ENCODE measurements around the gene SLC22A17.
"Not testable (repeated sequence)": the region's sequence is repeated elsewhere in the genome, so short reads cannot be mapped to it uniquely, and the experiment has no call there.

Gene SLC22A17

DNA sequence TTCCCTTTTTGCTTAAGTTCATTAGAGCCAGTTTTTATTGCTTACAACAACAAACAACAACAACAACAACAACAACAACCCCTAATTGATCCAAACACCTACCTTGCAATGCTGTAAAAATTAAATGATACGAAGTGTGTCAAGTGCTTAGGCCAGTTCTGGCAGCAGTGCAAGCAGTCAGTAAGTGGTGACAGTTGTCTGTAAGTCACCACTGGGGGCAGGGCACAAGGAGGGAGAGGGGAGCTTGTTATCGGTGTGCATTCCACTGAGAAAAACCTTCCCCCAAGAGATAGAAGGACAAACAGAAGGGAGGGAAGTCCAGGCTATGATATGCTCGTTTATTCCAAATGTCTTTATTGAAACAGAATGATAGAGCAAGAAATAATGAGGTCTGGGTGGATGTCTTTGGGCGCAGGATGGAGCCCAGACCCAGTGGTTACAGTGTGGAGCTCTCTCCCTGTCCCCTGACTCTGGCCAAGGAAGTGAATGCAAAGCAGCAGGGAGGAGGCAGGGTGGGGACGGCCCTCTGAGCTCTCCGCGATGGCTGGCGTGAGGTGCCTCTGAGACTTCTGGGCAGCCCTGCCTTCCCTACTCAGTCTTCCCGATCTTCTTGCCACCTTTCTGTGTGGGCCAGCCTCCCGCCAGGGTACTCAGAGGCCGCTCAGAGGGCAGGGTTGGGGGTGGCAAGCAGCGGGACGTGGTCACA is 6.5 kb downstream of the SLC22A17 start:
- peak; percentile 47 for DNase-seq (ENCODE audit: low read depth, low spot score)

DNA sequence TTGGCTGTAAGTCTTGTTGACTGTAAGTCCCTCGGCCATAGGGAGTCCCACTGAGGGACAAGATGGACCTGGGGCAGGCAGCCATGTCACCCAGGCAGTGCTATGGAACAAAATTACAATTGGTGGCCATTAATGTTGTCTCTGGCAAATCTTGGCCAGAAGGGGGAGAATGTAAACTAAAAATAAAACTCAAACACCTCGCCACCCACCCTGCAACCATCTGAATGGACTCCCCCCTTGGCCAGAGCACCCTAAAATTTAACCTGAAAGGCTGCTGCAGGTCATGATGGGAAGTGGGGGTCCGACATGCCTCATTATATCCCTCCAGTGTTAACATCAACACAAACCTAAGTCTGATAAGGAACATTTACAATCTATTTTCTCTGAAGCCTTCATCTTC is 8.2 kb downstream of the SLC22A17 start:
- DNase-seq (ENCODE audit: low read depth, low spot score): no peak

DNA sequence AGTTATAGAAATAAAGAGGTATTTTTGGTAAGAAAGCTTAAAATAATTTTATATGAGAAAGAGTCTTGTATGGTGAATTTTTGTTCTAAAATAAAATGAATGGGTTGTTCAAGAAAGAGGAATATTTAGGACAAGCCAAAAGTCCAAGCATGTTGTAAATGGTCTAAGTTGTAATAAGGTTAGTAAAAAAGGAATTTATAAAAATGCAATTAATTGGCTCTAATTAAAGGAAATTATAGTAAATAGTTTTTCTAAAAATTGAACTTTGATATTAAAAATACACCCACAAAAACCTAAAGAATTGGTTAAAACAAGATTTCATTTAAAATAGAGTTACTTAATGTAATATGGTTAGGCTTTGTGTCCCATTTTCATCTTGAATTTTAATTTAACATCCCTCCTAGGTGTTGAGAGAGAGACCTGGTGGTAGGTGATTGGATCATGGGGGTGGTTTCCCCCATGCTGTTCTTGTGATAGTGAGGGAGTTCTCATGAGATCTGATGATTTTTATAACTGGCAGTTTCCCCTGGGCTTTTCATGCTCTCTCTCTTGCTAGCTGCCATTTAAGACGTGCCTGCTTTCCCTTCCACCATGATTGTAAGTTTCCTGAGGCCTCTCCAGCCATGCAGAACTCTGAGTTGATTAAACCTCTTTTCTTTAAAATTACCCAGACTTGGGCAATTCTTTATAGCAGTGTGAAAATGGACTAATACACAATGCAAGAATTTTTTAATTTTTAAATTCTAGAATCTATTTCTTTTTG is 13.0 kb downstream of the SLC22A17 start:
- DNase-seq (ENCODE audit: low read depth, low spot score): no peak

DNA sequence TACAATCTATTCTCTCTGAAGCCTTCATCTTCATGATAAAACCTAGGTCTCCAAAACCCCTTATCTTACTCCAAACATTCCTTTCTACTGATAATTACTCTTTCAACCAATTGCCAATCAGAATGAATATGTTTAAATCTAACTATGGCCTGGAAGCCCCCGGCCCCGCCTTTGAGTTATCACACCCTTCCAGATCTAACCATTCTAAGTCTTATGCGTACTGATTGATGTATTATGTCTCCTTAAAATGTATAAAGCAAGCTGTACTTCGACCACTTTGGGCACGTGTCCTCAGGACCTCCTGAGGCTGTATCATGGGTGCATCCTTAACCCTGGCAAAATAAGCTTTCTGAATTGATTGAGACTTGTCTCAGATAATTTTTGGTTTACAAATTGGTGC is 17.1 kb downstream of the SLC22A17 start:
- no peak for DNase-seq (ENCODE audit: low read depth, low spot score)

DNA sequence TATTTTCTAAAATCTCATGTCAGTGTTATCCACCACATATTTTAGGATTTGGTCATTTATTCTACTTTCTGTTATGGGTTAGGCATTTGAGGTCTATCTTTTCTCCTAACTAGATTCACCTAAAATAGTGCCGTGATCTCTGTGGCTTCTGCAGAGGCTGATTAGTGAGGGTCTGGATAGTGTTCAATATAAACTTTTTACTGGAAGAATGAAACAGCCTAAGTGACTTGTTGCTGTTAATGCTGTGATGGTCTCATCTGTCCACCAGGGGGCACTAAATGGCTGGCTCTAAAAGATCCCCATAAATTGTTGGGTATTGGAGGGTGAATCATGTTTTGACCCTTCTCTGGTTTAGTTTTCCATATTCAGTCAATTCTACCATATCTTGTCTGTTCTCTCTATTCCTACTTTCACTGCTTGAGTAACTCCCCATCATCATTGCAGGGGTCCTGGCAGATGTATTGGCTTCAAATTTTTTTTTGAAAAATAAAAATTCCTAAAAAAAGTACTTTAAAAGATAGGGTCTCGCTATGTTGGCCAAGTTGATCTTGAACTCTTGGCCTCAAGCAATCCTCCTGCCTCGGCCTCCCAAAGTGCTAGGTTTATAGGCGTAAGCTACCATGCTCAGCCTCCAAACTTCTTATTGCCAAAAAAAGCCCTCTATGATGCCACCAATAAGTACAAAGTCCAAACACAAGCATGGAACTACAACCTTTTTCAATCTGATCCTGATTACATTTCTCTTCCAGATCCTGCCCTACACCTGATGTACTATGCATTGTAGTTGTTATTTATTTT is 24.5 kb downstream of the SLC22A17 start:
- DNase-seq (ENCODE audit: low read depth, low spot score): peak; percentile 43

DNA sequence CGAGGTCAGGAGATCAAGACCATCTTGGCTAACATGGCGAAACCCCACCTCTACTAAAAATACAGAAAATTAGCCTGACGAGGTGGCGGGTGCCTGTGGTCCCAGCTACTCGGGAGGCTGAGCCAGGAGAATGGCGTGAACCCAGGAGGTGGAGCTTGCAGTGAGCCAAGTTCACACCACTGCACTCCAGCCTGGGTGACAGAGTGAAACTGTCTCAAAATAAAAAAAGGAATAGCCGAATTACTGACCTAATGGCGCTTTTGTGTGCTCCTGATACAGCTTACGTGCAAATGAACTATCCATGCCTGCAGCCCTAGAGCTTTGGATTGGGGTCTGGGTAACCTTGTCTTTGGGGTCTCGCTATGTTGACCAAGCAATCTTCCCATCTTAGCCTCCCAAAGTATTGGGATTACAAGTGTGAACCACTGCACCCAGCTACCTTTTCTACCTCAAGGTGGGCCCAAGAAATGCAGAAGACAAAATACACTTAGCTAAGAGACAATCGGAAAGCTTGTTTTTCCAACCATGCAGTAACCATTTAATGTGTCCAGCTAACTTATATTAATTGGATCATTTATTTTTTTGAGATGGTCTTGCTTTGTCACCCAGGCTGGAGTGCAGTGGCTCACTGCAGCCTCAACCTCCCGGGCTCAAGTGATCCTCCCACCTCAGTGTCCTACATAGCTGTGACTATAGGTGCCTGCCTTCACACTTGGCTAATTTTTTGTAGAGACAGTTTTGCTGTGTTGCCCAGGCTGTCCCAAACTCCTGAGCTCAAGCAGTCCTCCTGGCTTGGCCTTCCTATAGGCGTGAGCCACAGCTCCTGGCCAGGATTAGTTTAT is 26.0 kb downstream of the SLC22A17 start:
- no peak for DNase-seq (ENCODE audit: low read depth, low spot score)

DNA sequence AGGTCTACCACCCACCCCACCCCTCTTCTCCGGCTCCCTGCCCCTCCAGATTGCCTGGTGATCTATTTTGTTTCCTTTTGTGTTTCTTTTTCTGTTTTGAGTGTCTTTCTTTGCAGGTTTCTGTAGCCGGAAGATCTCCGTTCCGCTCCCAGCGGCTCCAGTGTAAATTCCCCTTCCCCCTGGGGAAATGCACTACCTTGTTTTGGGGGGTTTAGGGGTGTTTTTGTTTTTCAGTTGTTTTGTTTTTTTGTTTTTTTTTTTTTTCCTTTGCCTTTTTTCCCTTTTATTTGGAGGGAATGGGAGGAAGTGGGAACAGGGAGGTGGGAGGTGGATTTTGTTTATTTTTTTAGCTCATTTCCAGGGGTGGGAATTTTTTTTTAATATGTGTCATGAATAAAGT is 26.9 kb downstream of the SLC22A17 start:
- DNase-seq (ENCODE audit: low read depth, low spot score): not testable (repeated sequence)

DNA sequence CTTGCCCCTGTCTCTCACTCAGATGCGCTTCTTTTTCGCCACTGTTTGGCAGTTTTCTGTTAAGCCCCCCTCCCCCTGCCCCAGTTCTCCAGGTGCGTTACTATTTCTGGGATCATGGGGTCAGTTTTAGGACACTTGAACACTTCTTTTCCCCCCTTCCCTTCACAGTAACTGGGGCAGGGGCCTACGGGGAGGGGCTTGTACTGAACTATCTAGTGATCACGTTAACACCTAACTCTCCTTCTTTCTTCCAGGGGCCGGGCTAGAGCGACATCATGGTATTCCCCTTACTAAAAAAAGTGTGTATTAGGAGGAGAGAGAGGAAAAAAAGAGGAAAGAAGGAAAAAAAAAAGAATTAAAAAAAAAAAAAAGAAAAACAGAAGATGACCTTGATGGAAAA is 27.7 kb downstream of the SLC22A17 start:
- no peak for DNase-seq (ENCODE audit: low read depth, low spot score)

DNA sequence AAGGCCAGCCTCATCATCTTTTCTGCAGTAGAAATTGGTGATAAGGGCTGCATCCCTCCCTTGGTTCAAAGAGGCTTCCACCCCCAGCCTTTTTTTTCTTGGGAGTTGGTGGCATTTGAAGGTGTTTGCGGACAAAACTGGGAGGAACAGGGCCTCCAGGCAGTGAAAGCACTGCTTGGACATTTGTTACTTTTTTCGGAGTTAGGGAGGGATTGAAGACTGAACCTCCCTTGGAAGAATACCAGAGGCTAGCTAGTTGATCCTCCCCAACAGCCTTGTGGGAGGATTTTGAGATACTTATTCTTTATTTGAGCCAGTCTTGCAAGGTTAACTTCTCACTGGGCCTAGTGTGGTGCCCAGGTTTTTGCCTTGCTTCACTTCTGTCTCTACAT is 28.2 kb downstream of the SLC22A17 start:
- DNase-seq (ENCODE audit: low read depth, low spot score): no peak

DNA sequence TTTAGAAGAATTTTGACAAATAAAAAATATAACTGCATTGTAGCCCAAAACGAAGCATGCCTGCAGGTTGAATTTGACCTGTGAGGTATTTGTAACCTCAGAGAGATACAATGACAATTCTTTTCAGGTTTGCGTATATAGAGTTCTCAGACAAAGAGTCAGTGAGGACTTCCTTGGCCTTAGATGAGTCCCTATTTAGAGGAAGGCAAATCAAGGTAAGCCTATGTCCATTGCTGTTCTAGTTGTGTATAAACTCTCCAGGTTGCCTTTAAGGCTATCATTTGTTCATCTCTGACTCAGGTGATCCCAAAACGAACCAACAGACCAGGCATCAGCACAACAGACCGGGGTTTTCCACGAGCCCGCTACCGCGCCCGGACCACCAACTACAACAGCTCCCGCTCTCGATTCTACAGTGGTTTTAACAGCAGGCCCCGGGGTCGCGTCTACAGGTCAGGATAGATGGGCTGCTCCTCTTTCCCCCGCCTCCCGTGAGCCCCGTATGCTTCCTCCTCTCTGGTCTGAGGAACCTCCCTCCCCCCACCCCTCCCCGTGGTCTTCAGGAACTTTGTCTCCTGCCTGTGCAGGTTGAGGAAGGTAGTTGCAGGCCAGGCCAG is 28.7 kb downstream of the SLC22A17 start:
- no peak for DNase-seq (ENCODE audit: low read depth, low spot score)

DNA sequence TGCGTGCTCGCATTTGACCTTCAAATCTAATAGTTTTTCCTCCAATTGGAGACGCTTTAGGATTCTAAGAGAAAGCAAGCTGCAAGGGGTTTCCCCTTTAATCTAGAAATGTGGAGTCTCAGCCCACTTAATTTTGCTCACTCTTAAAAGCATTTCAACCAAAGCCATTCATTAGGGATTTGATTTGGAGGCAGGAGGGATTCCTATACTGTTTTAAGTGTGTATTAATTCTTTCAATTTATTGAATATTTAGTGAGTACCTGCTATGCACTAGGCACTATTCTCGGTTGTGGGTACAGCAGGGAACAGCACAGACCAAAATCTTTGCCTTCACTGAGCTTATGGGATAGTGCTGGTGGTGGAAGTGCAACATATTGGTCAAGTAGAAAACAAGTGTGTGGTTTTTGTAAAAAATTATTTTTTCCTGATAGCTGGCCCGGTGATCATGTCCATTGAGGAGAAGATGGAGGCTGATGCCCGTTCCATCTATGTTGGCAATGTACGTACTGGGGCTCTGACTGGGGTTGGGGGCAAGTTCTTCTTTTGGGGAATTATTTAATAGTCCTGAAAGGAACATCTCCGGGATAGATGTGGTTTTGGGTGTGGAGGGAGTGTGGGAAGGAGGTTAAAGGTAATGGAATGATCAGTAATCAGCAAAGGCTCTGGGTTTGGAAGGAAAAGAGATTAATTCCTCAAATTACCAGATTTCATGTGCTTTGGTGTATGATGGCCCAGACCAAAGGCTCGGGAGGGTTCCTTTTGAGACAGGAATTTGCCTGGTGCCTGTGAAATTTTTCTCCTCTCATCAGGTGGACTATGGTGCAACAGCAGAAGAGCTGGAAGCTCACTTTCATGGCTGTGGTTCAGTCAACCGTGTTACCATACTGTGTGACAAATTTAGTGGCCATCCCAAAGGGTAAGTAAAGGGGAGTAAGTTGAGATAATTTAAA is 29.8 kb downstream of the SLC22A17 start:
- no peak for DNase-seq (ENCODE audit: low read depth, low spot score)

DNA sequence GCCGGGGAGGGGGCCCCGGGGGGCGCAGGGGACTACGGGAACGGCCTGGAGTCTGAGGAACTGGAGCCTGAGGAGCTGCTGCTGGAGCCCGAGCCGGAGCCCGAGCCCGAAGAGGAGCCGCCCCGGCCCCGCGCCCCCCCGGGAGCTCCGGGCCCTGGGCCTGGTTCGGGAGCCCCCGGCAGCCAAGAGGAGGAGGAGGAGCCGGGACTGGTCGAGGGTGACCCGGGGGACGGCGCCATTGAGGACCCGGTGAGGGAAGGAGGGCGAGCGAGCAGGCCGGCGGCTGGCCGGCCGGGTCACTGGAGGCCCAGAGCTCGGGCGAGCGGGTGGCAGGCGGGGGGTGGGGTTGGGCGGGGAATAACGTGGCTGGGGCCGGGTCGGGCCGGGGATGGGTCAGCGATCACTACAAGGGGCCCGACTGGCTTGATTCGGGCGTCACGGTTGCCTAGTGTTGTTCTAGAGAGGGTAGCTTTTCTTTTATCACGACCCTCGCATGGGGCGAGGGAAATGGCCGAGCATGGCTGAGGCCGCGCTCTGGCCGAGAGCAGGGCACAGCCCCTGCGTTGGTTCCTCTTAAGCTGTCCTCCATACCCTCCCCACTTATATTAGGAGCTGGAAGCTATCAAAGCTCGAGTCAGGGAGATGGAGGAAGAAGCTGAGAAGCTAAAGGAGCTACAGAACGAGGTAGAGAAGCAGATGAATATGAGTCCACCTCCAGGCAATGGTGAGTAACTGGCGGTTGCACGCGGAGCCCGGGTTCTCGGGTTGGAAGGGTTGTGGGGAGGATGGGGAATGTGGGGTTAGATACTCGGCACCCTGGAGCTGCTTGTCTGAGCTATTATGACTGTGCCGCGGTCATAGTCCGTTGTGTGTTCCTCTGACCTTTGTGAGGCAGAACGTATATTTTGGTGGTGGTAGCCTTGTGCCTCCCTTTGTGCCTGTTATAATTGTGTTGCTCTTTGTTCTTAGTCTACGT is 30.8 kb downstream of the SLC22A17 start:
- peak; percentile 45 for DNase-seq (ENCODE audit: low read depth, low spot score)

DNA sequence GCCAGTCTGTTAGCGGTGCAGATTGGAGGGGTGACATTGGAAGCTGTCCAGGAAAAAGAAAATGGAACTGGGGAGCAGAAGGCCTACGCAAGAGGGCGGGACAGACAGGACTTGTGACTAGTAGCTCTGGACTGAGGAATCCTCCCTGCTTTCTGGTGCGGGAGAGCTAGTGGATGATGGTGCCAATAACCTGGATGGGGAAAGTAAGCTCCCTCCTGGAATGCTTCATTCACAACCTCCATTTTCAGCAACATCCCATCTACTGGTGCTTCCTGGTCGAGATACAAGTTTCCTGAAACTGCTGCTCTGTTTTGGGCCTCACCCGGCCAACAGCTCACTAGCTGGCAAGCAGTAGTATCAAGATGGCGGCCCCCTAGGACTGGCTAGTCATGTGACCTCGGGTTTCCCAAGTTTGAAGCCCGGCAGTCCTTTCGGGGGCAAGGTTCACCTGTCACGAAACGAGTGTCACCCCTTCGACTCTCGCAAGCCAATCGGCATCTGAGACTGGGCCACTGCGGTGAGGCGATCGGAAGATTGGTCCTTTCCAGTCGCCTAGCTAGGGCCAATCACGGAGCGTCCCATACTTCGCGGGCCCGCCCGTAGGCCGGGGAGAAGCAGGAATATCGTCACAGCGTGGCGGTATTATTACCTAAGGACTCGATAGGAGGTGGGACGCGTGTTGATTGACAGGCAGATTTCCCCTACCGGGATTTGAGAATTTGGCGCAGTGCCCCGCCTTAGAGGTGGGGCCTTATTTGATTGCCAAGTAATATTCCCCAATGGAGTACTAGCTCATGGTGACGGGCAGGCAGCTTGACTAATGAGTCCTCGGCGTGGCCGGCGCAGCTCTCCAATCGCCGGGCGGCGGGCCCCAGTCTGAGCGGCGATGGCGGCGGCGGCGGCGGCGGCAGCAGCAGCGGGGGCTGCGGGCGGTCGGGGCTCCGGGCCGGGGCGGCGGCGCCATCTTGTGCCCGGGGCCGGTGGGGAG is 31.8 kb downstream of the SLC22A17 start, which contains the start of gene PABPN1:
Gene PABPN1, plus strand, starts transcription at position 874 of the 988 bp plus-strand sequence. Its CDS starts 13 bp downstream, at position 887.
- DNase-seq (ENCODE audit: low read depth, low spot score): peak; percentile 100

DNA sequence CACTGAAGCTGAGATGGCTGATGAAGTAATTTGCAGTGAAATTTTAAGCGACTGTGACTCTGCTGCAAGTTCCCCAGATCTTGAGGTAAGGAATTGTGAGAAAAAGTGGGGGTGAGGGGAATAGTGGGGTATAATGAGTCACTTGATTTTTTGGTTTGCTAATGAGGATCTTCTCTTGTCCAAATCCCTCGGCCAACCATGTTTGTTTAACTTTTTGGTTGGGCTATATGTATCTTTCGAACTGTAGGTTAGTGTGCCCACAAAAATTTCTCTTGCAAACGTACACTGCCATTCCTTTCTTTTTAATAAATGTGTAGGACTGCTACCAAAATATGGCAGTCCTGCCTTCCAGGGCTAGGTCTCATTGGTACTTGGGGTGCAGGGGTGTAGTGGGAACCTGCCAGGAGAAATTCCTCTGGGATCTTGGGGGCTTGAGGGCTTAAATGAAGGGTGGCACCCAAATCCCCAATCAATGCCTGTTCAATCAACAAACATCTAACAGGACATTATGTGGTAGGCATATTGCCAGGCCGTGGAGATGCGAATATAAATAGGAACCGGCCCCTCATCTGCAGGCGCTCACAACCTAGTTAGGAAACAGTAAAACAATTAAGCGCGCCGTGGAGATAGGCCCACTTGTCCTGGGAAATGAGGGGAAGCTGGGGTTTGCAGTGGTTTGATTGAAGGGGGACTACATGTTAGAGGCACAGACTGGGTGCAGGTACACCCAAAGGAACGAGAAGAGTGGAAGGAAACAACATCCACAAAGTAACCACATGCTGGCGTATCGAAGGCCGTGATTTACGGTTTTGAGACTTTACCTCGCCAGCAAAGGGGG is 32.7 kb downstream of the SLC22A17 start:
- DNase-seq (ENCODE audit: low read depth, low spot score): no peak

DNA sequence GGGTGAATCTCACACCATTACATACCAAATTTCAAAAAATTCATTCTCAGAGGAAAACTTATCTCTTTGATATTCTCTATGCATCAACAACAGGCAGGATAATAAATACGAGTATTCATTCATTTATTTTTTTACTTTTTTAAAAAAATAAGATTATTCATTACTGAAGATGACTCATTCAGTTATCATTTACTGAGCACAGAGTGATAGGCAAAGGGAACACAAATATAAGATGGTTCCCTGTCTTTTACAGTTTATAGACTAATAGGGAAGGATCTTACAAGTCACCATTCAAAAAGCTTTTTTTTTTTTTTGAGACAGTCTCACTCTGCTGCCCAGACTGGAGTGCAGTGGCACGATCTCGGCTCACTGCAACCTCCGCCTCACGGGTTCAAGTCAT is 36.4 kb downstream of the SLC22A17 start:
- no peak for DNase-seq (ENCODE audit: low read depth, low spot score)

DNA sequence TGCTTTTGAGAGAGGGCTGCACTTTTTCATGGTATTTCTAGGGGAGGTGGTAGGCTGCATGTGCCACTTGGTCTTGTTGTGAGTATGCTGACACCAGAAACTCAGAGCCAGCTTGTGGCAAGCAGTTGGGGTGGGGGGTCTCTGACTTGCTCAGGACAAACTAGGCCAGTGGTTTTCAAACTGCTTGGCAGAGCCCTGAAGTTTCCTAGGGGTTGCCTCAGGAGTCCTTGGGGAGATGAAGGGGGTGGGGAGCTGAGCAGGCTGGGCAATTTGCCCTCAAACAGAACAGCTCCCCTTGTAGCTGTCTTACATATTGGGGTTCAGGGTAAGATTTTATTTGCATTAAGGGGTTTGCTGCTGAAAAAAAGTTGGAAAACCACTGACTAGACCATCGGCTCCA is 42.1 kb downstream of the SLC22A17 start:
- no peak for DNase-seq (ENCODE audit: low read depth, low spot score)
